Adipose tissue (tissue), 3 donors: ENCODE measurements around the gene GAGE12H. TPM values are rescaled to one million over a fixed set of nuclear protein-coding genes. Genes with fewer than 3 reads are reported as not detected.

Experiments
- polyA plus RNA-seq, 3 donors: library from polyadenylated mRNA; stranded (reverse); fragments of 200-250 nt; gene quantifications; one replicate each; pipeline ENCODE4 v1.2.3, GENCODE V29; 2013
- donor health status: healthy with polysubstance abuse.
- donor health status: Bipolar disorder and iron deficiency.
- donor health status: healthy.

GAGE12H gene
- polyA plus RNA-seq, 3 donors, result not detected

Other genes with a start within 250 kb of the GAGE12H start
- not detected for gene GAGE13, start 248.4 kb upstream of the GAGE12H start, polyA plus RNA-seq
- not detected for gene GAGE12C, start 47.8 kb upstream of the GAGE12H start, polyA plus RNA-seq
- not detected for gene GAGE12D, start 38.2 kb upstream of the GAGE12H start, polyA plus RNA-seq
- gene GAGE12E, start 28.7 kb upstream of the GAGE12H start, polyA plus RNA-seq, result not detected
- gene GAGE12F, start 19.1 kb upstream of the GAGE12H start, polyA plus RNA-seq, result not detected
- gene GAGE12G, start 9.5 kb upstream of the GAGE12H start, polyA plus RNA-seq, result not detected
- not detected for gene GAGE2A, start 9.5 kb downstream of the GAGE12H start, polyA plus RNA-seq
- not detected for gene GAGE1, start 19.1 kb downstream of the GAGE12H start, polyA plus RNA-seq
- gene PAGE1, start 116.0 kb downstream of the GAGE12H start, polyA plus RNA-seq, result not detected
- gene PAGE4, start 249.4 kb downstream of the GAGE12H start, polyA plus RNA-seq, result not detected